ENCODE data around the gene PLXND1.

GRCh38 chr3:129552287-129553050, 54.0 kb downstream of the PLXND1 start:
- TF ChIP-seq ZNF274 (IDR thresholded peaks at IDR 0.05; ENCODE audit: low read depth, low read length), result no peak
- no peak for TF ChIP-seq YY1 (IDR thresholded peaks at IDR 0.05; ENCODE audit: insufficient read depth, insufficient read length)
- TF ChIP-seq SUZ12 (IDR thresholded peaks at IDR 0.05; ENCODE audit: extremely low read depth, insufficient read depth, insufficient read length), result no peak

All from NT2/D1 (cell line).